NCI-H82 (cell line): Measurements from ENCODE around the gene GASK1B.

Experiments used
- DNase-seq: peaks from one replicate; lab custom pipeline; 2025; lab: John Stamatoyannopoulos, UW

Gene GASK1B

DNA sequence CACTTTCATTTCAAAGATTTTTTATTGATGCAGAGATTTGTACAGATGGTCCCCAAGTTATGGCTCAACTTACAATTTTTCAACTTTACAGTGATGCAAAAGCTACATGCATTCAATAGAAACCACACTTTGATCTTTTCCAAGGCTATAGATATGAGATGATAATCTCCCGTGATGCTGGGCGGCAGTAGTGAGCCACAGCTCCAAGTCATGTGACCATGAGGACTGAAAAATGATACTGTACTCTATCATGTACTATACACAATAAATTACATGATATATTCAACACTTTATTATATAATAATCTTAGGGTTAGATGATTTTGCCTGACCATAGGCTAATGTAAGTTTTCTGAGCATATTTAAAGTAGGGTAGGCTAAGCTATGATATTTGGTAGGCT is 14.0 kb upstream of the GASK1B start:
- no peak for DNase-seq

GRCh38 chr4:158182736-158183135 is 9.9 kb upstream of the GASK1B start:
- DNase-seq: peak; percentile 27

GRCh38 chr4:158181906-158182305 is 9.1 kb upstream of the GASK1B start:
- no peak for DNase-seq

GRCh38 chr4:158179465-158179864 is 6.6 kb upstream of the GASK1B start:
- no peak for DNase-seq

DNA sequence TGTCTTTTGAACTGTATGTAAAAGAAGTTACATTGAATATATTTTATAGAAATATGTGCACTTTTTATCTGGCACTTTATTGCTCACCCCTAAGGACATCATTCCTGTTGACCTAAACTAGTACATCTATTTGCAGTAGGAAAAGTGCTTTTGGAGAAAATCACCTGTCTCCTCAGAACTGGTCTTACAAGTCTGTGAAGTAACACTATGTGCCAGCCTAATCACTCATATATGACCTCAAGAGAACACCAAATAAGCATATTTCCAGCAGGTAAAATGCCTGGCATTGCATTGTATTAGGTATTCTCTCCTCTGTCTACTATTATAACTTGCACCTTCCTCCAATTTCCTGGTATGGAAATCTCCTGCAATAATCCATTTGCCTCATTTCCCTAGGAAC is 4.0 kb upstream of the GASK1B start:
- DNase-seq: no peak

- DNase-seq: no peak
These were observed 3.3 kb upstream of the GASK1B start for GRCh38 chr4:158176108-158176507.

- DNase-seq: no peak
These were observed 1.9 kb downstream of the GASK1B start for GRCh38 chr4:158170691-158171561.

DNA sequence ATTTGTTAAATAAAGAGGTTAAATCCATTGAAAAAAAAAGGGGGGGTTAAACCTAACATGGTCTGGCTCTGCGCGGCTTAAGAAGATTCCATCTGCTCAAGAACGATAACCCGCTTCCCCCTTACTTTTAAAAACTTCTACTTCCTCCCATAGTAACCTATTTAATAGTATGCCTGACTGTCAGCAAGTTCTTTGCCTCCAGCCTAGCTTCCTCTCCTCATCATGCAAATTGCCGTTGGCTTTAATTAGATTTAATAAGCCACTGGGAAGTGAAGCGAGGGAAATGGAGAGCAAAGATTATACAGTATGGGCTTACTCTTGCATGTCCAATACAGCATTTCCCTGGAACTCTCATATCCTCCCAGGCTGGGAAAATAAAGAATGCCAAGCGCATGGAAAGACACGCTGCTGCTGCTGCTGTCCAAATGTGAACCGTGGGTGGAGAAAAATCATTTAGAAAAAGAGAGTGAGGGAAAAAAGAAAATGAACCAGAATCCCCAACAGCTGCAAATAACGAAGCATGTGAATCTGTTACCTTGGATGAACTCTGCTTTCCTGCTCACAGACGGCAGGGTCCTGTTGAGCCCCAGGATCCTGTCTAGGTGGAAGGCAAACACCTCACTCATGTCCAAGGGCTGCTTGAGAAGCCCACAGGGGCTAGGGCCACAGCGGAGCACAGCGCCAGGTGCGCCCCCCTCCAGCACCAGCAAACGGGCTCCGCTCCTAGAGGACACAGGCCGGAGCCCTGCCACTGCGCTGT is 2.7 kb downstream of the GASK1B start:
- DNase-seq: peak; percentile 79

GRCh38 chr4:158169506-158169905 is 3.3 kb downstream of the GASK1B start:
- no peak for DNase-seq

GRCh38 chr4:158168606-158169005 is 4.2 kb downstream of the GASK1B start:
- DNase-seq: no peak

- DNase-seq: no peak
These were observed 6.1 kb downstream of the GASK1B start for GRCh38 chr4:158166701-158167100.

DNA sequence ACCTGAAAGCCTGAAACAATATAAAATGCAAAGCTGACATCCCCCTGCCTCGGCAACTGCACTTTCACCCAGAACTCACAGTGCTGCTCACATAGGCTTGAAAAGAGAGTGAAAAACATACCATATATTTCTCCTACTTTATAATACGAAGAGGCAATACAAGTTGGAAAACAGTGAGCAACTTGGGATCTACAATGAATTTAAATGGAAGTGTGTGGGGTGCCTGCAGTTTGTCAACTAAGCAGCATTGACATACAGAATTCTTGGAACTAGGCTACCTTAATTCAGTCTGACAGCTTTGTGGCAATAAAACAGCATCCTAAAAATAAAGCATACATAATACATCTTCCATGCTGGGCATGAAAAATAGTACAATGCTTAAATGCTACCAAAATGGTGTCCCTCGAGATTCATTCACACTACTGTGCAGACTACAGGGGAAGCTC is 8.0 kb downstream of the GASK1B start:
- DNase-seq: no peak

- DNase-seq: no peak
These were observed 8.7 kb downstream of the GASK1B start for GRCh38 chr4:158163941-158164767.

DNA sequence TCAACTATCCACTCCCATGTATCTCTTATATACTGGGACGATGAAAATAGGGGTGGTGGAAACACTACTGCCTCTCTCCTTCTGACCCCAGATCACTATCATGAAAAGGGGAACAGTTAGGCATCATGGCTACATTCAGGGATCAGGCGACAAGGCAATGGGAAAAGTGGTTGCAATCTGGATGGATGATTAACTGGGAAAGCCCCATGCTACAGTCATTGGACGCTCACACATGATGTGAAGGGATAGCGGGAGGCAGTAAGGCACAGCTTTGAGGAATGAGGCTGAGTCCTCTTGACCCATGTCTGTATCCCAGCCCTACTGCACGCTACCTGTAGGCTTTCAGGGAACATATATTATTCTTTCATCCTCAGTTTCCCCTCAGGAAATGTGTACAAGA is 10.2 kb downstream of the GASK1B start:
- DNase-seq: no peak

- DNase-seq: peak; percentile 58
These were observed 11.1 kb downstream of the GASK1B start for GRCh38 chr4:158161551-158162354.

DNA sequence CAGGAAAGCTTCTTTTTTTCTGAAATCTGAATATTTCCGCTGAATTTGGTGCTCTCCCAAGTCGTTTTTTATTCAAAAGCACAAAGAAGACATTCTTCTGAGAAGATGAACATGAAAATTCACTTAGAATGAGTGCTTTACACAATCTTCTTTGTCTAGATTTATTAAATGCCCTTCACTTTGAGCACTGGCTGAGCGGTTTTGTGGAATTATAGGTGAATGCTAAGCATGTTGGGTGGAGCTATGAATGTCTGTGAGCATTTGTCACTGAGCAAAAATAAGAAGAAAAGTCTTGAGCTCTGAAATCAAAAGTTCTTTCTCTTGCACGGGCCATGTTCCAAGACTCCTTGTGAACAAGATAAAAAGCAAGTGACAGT is 13.1 kb downstream of the GASK1B start:
- DNase-seq: no peak

DNA sequence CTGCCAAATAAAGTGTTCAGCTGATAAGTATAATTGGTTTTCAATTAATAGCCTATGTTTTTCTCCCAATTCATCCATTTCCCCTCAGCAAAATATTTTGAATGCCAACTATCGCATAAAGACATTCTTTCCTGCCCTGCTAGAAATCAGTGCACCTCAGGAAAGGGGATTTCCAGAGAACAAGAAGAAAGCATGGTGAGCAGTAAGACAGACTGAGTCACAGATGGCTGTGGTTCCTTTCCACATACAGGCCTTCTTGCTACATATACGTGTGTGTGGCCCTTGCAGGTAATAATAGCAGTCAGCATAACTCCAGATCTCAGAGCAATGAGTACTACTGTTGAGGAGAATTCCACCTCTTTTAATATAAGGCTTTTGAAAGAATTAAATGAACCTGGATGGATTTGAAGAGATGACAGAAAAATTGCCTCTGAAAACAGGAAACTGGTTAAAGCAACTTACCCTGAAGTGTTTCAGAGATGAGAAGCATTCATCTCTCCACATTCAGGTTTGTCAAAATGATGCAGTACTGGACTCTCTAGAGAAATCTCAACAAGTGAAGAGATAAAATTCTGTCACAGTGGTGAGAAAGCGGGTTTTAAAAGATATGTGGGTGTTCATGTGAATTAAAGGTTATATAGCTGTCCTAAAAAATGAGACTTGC is 13.6 kb downstream of the GASK1B start:
- no peak for DNase-seq

DNA sequence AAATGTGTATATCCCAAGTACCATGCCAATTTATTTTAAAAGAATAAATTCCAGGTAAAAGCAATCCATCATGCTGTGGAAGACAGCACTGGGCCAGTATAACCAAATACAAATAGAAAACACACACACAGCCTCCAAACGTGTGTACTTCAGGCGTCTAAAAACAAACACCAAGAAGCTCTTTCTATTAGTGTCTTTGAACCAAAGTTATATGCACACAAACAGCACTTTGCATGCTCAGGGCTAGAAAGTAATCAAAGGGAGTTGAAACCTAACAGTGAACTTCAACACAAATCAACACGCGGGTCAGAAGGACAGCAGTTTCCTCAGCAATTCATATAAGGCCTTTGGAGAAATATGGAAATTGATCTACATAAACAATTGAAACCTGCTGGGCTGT is 15.4 kb downstream of the GASK1B start:
- DNase-seq: no peak

DNA sequence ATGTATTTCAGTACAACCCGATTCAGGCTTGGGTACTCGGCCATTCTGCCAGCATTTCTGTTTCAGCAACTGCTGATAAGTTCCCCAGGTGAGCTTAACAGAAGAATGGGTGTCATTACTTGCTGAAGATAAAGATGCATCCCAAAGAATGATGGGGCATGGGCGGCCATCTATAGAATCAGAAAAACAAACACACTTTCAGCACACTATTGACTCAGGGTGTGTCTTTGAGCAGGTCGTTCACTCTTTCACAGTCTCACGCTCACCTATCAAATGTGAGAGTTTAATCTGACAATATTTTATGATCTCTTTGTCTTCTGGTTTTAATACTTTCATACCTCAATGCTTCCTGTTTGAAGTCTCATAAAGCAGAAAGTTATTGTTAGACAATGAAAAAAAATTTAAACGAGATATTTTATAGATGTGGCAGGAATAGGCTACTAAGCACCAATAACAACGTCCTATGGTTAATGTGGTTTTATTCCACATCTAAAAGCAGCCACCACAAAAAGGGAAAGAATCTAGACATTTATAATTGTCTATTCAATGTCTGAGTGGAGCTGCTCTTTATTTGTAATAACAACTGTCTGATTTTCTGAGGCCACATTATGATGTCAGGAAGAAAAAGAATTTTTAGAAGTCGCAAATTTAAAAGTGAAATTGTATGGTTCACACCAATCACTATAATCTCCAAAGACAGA is 17.0 kb downstream of the GASK1B start:
- DNase-seq: no peak

DNA sequence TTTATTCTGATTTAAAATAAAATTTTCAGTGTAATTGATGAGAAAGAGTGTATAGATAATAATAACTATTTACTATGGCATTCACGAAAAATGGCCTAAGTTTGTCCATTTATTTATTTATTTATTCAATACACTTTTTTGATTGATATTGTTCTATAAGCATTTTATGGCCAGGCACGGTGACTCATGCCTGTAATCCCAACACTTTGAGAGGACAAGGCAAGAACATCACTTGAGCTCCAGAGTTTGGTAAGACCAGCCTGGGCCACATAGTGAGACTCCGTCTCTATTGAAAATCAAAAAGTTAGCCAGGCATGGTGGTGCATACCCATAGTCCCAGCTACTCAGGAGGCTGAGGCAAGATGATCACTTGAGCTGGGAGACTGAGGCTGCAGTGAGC is 25.7 kb downstream of the GASK1B start:
- no peak for DNase-seq
